ENCODE results near the gene CLDN5. TPM values are rescaled to one million over a fixed set of nuclear protein-coding genes. Genes with fewer than 3 reads are reported as not detected.

Gene CLDN5
- total RNA-seq, 1 donor from 2014 or later = 0.47 TPM

- intact Hi-C loops (cut with micrococcal nuclease) = no loop called here
- Mint-ChIP-seq H3K27ac (no peak overlapping the region), H3K36me3 (ENCODE audit: low read depth) (peaks cover 23% of the 10 kb centered on the region), H3K9me3 (no peaks in the 10 kb centered on the region), H3K27me3 (ENCODE audit: insufficient read depth) (no peaks in the 10 kb centered on the region), H3K4me1 (ENCODE audit: low read depth) (peaks cover 20% of the 10 kb centered on the region), H3K4me3 (no peak overlapping the region)
- no peak for DNase-seq (ENCODE audit: low spot score)
These were observed 20.3 kb downstream of the CLDN5 start for GRCh38 chr22:19503869-19504268.

GRCh38 chr22:19503367-19503766, 20.8 kb downstream of the CLDN5 start:
- Mint-ChIP-seq H3K4me3 (no peak overlapping the region), H3K36me3 (ENCODE audit: low read depth) (peaks cover 21% of the 10 kb centered on the region), H3K9me3 (no peaks in the 10 kb centered on the region), H3K4me1 (ENCODE audit: low read depth) (peaks cover 20% of the 10 kb centered on the region), H3K27ac (no peak overlapping the region), H3K27me3 (ENCODE audit: insufficient read depth) (no peaks in the 10 kb centered on the region)
- intact Hi-C loops (cut with micrococcal nuclease) = no loop called here
- no peak for DNase-seq (ENCODE audit: low spot score)

- Mint-ChIP-seq H3K4me3 (no peak overlapping the region), H3K4me1 (ENCODE audit: low read depth) (peaks cover 20% of the 10 kb centered on the region), H3K9me3 (no peaks in the 10 kb centered on the region), H3K27ac (no peak overlapping the region), H3K36me3 (ENCODE audit: low read depth) (peaks cover 24% of the 10 kb centered on the region), H3K27me3 (ENCODE audit: insufficient read depth) (no peaks in the 10 kb centered on the region)
- no peak for DNase-seq (ENCODE audit: low spot score)
- intact Hi-C loops (cut with micrococcal nuclease) = no loop called here
These were observed 22.2 kb downstream of the CLDN5 start for GRCh38 chr22:19501897-19502447.

- intact Hi-C loops (cut with micrococcal nuclease) = no loop called here
- no peak overlapping the region for H3K27ac Mint-ChIP-seq
- H3K9me3 Mint-ChIP-seq = no peaks in the 10 kb centered on the region
- peaks cover 17% of the 10 kb centered on the region for H3K36me3 Mint-ChIP-seq (ENCODE audit: low read depth)
- no peaks in the 10 kb centered on the region for H3K27me3 Mint-ChIP-seq (ENCODE audit: insufficient read depth)
- H3K4me3 Mint-ChIP-seq = no peak overlapping the region
- DNase-seq (ENCODE audit: low spot score) = no peak
- H3K4me1 Mint-ChIP-seq (ENCODE audit: low read depth) = peaks cover 5% of the 10 kb centered on the region
These were observed 24.3 kb downstream of the CLDN5 start for GRCh38 chr22:19499880-19500242.

- Mint-ChIP-seq H3K27me3 (ENCODE audit: insufficient read depth) (no peaks in the 10 kb centered on the region), H3K4me1 (ENCODE audit: low read depth) (peaks cover under 1% of the 10 kb centered on the region), H3K27ac (no peak overlapping the region), H3K9me3 (no peaks in the 10 kb centered on the region), H3K36me3 (ENCODE audit: low read depth) (peaks cover 16% of the 10 kb centered on the region), H3K4me3 (no peak overlapping the region)
- no peak for DNase-seq (ENCODE audit: low spot score)
- intact Hi-C loops (cut with micrococcal nuclease) = no loop called here
These were observed 24.9 kb downstream of the CLDN5 start for GRCh38 chr22:19499236-19499879.

- peaks cover 15% of the 10 kb centered on the region for H3K36me3 Mint-ChIP-seq (ENCODE audit: low read depth)
- DNase-seq (ENCODE audit: low spot score) = no peak
- H3K27me3 Mint-ChIP-seq (ENCODE audit: insufficient read depth) = no peaks in the 10 kb centered on the region
- intact Hi-C loops (cut with micrococcal nuclease) = no loop called here
- H3K27ac Mint-ChIP-seq = no peak overlapping the region
- no peaks in the 10 kb centered on the region for H3K4me1 Mint-ChIP-seq (ENCODE audit: low read depth)
- no peak overlapping the region for H3K4me3 Mint-ChIP-seq
- H3K9me3 Mint-ChIP-seq = no peaks in the 10 kb centered on the region
These were observed 25.4 kb downstream of the CLDN5 start for GRCh38 chr22:19498866-19499190.

- Mint-ChIP-seq H3K27ac (no peak overlapping the region), H3K36me3 (ENCODE audit: low read depth) (peaks cover 14% of the 10 kb centered on the region), H3K9me3 (no peaks in the 10 kb centered on the region), H3K4me1 (ENCODE audit: low read depth) (no peaks in the 10 kb centered on the region), H3K4me3 (no peak overlapping the region), H3K27me3 (ENCODE audit: insufficient read depth) (no peaks in the 10 kb centered on the region)
- intact Hi-C loops (cut with micrococcal nuclease) = no loop called here
- DNase-seq (ENCODE audit: low spot score) = no peak
These were observed 25.9 kb downstream of the CLDN5 start for GRCh38 chr22:19498154-19498865.

GRCh38 chr22:19497245-19497644, 27.0 kb downstream of the CLDN5 start:
- Mint-ChIP-seq H3K4me1 (ENCODE audit: low read depth) (peaks cover 4% of the 10 kb centered on the region), H3K9me3 (no peaks in the 10 kb centered on the region), H3K27me3 (ENCODE audit: insufficient read depth) (no peaks in the 10 kb centered on the region), H3K4me3 (no peak overlapping the region), H3K36me3 (ENCODE audit: low read depth) (peaks cover 18% of the 10 kb centered on the region), H3K27ac (no peak overlapping the region)
- no peak for DNase-seq (ENCODE audit: low spot score)
- intact Hi-C loops (cut with micrococcal nuclease) = no loop called here

- intact Hi-C loops (cut with micrococcal nuclease) = loop anchor here (1.0 kb wide), 1 partner anchor 134 kb away; no protein-coding TSS in a partner anchor
- no peak for DNase-seq (ENCODE audit: low spot score)
- Mint-ChIP-seq H3K4me1 (ENCODE audit: low read depth) (peaks cover 8% of the 10 kb centered on the region), H3K27ac (no peak overlapping the region), H3K27me3 (ENCODE audit: insufficient read depth) (no peaks in the 10 kb centered on the region), H3K9me3 (no peaks in the 10 kb centered on the region), H3K4me3 (no peak overlapping the region), H3K36me3 (ENCODE audit: low read depth) (peaks cover 21% of the 10 kb centered on the region)
These were observed 27.9 kb downstream of the CLDN5 start for GRCh38 chr22:19496324-19496630.

GRCh38 chr22:19495562-19496323, 28.5 kb downstream of the CLDN5 start:
- H3K27ac Mint-ChIP-seq = no peak overlapping the region
- no peaks in the 10 kb centered on the region for H3K27me3 Mint-ChIP-seq (ENCODE audit: insufficient read depth)
- no peak for DNase-seq (ENCODE audit: low spot score)
- peaks cover 8% of the 10 kb centered on the region for H3K4me1 Mint-ChIP-seq (ENCODE audit: low read depth)
- H3K4me3 Mint-ChIP-seq = no peak overlapping the region
- H3K36me3 Mint-ChIP-seq (ENCODE audit: low read depth) = peaks cover 18% of the 10 kb centered on the region
- H3K9me3 Mint-ChIP-seq = no peaks in the 10 kb centered on the region
- intact Hi-C loops (cut with micrococcal nuclease) = loop anchor here (1.0 kb wide), 1 partner anchor 135 kb away; no protein-coding TSS in a partner anchor

GRCh38 chr22:19494676-19495173, 29.5 kb downstream of the CLDN5 start:
- H3K4me1 Mint-ChIP-seq (ENCODE audit: low read depth) = peaks cover 8% of the 10 kb centered on the region
- DNase-seq (ENCODE audit: low spot score) = no peak
- intact Hi-C loops (cut with micrococcal nuclease) = no loop called here
- no peak overlapping the region for H3K27ac Mint-ChIP-seq
- H3K36me3 Mint-ChIP-seq (ENCODE audit: low read depth) = peaks cover 19% of the 10 kb centered on the region
- H3K9me3 Mint-ChIP-seq = no peaks in the 10 kb centered on the region
- H3K27me3 Mint-ChIP-seq (ENCODE audit: insufficient read depth) = no peaks in the 10 kb centered on the region
- no peak overlapping the region for H3K4me3 Mint-ChIP-seq

- no peak overlapping the region for H3K27ac Mint-ChIP-seq
- DNase-seq (ENCODE audit: low spot score) = no peak
- H3K27me3 Mint-ChIP-seq (ENCODE audit: insufficient read depth) = no peaks in the 10 kb centered on the region
- H3K9me3 Mint-ChIP-seq = no peaks in the 10 kb centered on the region
- intact Hi-C loops (cut with micrococcal nuclease) = no loop called here
- H3K36me3 Mint-ChIP-seq (ENCODE audit: low read depth) = peaks cover 23% of the 10 kb centered on the region
- H3K4me1 Mint-ChIP-seq (ENCODE audit: low read depth) = peaks cover 8% of the 10 kb centered on the region
- no peak overlapping the region for H3K4me3 Mint-ChIP-seq
These were observed 30.1 kb downstream of the CLDN5 start for GRCh38 chr22:19494001-19494560.

Data from activated T-helper 1 cell treated with anti-CD3 and anti-CD28 coated beads, Interleukin-12 subunit alpha, Interleukin-12 subunit beta, Interleukin-2, Interleukin-4 antibody, amounts not matched to agents 30 ng/mL and 10 ng/mL and 1 ng/mL, durations not matched to agents 14 hours and 24 hours and 36 hours (primary cell).